OCI-LY7 (cell line): Measurements from ENCODE around the gene RTN4RL2. TPM values are rescaled to one million over a fixed set of nuclear protein-coding genes. Genes with fewer than 3 reads are reported as not detected.

Experiments
- BruUV-seq: library from RNA; stranded (reverse); fragments of 400-500 nt; replicated peaks from 2 replicates; lab custom pipeline; 2021; lab: Mats Ljungman, UMichigan
- CTCF ChIA-PET: fragments of 300-600 bp; sonication (Branson Sonifier 250); formaldehyde crosslinking; loops from one replicate; lab custom pipeline; 2022; ENCODE audit warnings: antibody characterized with exemption; ENCODE audit not compliant: unreplicated experiment; lab: Charles Lee
- POLR2A ChIA-PET: fragments of 300-600 bp; sonication (Branson Sonifier 250); formaldehyde crosslinking; loops from one replicate; lab custom pipeline; 2022; ENCODE audit warnings: antibody characterized with exemption; lab: Charles Lee
- DNase-seq: peaks from one replicate; pipeline ENCODE4 v3.0.0-alpha.2; 2015; ENCODE audit warnings: low spot score
- H2AFZ ChIP-seq: fragments of 200-600 bp; sonication (generic), shearing (Covaris generic); 2 replicates; pipeline ENCODE4 v1.6.1; 2014; ENCODE audit warnings: mild to moderate bottlenecking, antibody characterized with exemption, low read length, moderate library complexity
- H3K27ac ChIP-seq: fragments of 200-600 bp; sonication (generic); 2 replicates; pipeline ENCODE4 v1.5.1; 2014; ENCODE audit warnings: mixed run types, low read depth, mild to moderate bottlenecking, moderate library complexity, low read length, inconsistent platforms; ENCODE audit not compliant: poor library complexity, severe bottlenecking
- H3K36me3 ChIP-seq: fragments of 200-600 bp; sonication (generic); 2 replicates; pipeline ENCODE4 v1.6.1; 2014; ENCODE audit warnings: mild to moderate bottlenecking, antibody characterized with exemption, low read length, moderate library complexity, mixed read lengths; ENCODE audit not compliant: insufficient read depth
- H3K4me1 ChIP-seq: fragments of 200-600 bp; sonication (generic); 2 replicates; pipeline ENCODE4 v1.5.1; 2014; ENCODE audit warnings: mild to moderate bottlenecking, low read length; ENCODE audit not compliant: insufficient read depth, poor library complexity, severe bottlenecking
- H3K4me2 ChIP-seq: fragments of 200-600 bp; sonication (generic); 2 replicates; pipeline ENCODE4 v1.6.1; 2014; ENCODE audit warnings: mild to moderate bottlenecking, low read length
- H3K4me3 ChIP-seq: fragments of 200-600 bp; sonication (generic); 2 replicates; pipeline ENCODE4 v1.5.1; 2014; ENCODE audit warnings: mild to moderate bottlenecking, low read depth, low read length; ENCODE audit not compliant: poor library complexity, severe bottlenecking
- H3K79me2 ChIP-seq: fragments of 200-600 bp; sonication (generic); 2 replicates; pipeline ENCODE4 v1.6.1; 2016; ENCODE audit warnings: low read depth, mild to moderate bottlenecking, low read length, moderate library complexity, mixed read lengths; ENCODE audit not compliant: insufficient read depth
- H3K9me2 ChIP-seq: fragments of 200-600 bp; sonication (generic); 2 replicates; pipeline ENCODE4 v1.6.1; 2016; ENCODE audit warnings: mild to moderate bottlenecking, low read length, mixed read lengths; ENCODE audit not compliant: insufficient read depth
- H3K9me3 ChIP-seq: fragments of 200-600 bp; sonication (generic); 2 replicates; pipeline ENCODE4 v1.6.1; 2014; ENCODE audit warnings: mild to moderate bottlenecking, mixed run types, low read length, mixed read lengths
- H4K20me1 ChIP-seq: fragments of 200-600 bp; sonication (generic); 2 replicates; pipeline ENCODE4 v1.6.1; 2014; ENCODE audit warnings: mild to moderate bottlenecking, antibody characterized with exemption, low read length, moderate library complexity, mixed read lengths; ENCODE audit not compliant: insufficient read depth
- EZH2phosphoT487 ChIP-seq: fragments of 200-600 bp; sonication (generic); IDR thresholded peaks from 2 replicates; pipeline ENCODE4 v1.6.1; 2018; ENCODE audit warnings: low read depth, borderline replicate concordance, mild to moderate bottlenecking, mixed run types, antibody characterized with exemption, low read length, moderate library complexity, mixed read lengths
- intact Hi-C: fragments of 100-400 bp; cut with micrococcal nuclease; formaldehyde crosslinking; loops from one replicate; pipeline ENCODE4 v1.10.0; 2022; ENCODE audit not compliant: unreplicated experiment
- total RNA-seq, 2 experiments: library from RNA; depleted of rRNA in 1 of 2; stranded (reverse); fragments of >200 nt in 1 of 2; shearing (Covaris generic) in 1 of 2; gene quantifications; 2 replicates each; pipeline ENCODE4 v1.2.3, GENCODE V29; 2014 to 2022
- TF ChIP-seq, protein P1 (sequence below): fragments of 200-600 bp; sonication (generic); conservative IDR thresholded peaks from 2 replicates; pipeline ENCODE4 v1.5.1; 2014; ENCODE audit warnings: mild to moderate bottlenecking, antibody characterized with exemption, low read length, moderate library complexity, mixed read lengths

Gene RTN4RL2
- total RNA-seq, 2 experiments from 2014 or later = 0.25 to 4.2 TPM

DNA sequence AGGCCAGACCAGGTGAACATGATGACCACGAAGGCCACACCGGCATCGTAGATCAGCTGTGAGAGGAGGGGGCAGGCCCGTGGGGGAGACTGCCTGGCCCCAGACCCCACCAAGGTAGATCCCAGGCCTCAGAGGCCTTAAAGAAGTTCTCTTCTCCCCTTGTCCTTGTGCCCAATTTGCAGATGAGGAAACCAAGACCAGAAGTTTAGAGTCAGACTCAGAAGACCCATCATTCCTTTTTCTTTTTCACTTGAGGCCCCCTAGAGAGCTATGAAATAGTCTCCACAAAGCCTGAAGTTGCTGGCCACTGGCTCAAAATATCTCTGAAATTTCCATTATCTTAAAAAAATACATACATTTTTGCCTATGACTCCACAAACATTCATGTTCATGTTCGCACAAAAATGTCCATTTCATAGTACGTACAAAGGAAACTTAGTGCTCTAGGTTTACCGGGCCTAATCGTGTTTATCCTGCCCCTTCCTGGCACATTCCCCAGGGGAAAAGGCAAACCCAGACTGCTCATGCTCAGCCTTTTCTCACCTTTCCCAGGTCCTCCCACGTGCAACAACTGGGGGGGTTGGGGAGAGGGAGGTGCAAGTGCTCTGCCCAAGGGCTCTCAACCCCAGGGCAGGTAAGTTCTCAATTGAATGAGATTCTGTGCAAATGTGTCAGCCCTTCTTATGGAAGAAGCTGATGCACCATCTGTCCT is 35.9 kb downstream of the RTN4RL2 start:
- CTCF ChIA-PET = no interaction called here
- DNase-seq = no peak
- Histone ChIP-seq H3K9me3 (no peaks in the 10 kb centered on the region), H3K4me3 (no peak overlapping the region), H3K27ac (no peak overlapping the region), H3K9me2 (no peaks in the 10 kb centered on the region), H3K4me2 (no peak overlapping the region), H2AFZ (no peak overlapping the region), H3K79me2 (no peaks in the 10 kb centered on the region), H4K20me1 (no peaks in the 10 kb centered on the region), H3K4me1 (peaks cover 16% of the 10 kb centered on the region), H3K36me3 (peaks cover 86% of the 10 kb centered on the region)
- POLR2A ChIA-PET = interaction anchor here (1.3 to 5.3 kb wide), 3 partner anchors 10 to 17 kb away, joined by 3 to 42 read pairs (median 11); no protein-coding TSS in a partner anchor
- TF ChIP-seq, protein P1, sequence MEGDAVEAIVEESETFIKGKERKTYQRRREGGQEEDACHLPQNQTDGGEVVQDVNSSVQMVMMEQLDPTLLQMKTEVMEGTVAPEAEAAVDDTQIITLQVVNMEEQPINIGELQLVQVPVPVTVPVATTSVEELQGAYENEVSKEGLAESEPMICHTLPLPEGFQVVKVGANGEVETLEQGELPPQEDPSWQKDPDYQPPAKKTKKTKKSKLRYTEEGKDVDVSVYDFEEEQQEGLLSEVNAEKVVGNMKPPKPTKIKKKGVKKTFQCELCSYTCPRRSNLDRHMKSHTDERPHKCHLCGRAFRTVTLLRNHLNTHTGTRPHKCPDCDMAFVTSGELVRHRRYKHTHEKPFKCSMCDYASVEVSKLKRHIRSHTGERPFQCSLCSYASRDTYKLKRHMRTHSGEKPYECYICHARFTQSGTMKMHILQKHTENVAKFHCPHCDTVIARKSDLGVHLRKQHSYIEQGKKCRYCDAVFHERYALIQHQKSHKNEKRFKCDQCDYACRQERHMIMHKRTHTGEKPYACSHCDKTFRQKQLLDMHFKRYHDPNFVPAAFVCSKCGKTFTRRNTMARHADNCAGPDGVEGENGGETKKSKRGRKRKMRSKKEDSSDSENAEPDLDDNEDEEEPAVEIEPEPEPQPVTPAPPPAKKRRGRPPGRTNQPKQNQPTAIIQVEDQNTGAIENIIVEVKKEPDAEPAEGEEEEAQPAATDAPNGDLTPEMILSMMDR = no peak
- TF ChIP-seq EZH2phosphoT487 = no peak
- BruUV-seq = TSS peak; percentile 44
- intact Hi-C loops = no loop called here

- Histone ChIP-seq H2AFZ (no peak overlapping the region), H3K79me2 (no peaks in the 10 kb centered on the region), H3K9me2 (no peaks in the 10 kb centered on the region), H3K4me3 (no peak overlapping the region), H3K4me2 (no peak overlapping the region), H3K27ac (no peak overlapping the region), H3K36me3 (peaks cover 89% of the 10 kb centered on the region), H4K20me1 (no peaks in the 10 kb centered on the region), H3K9me3 (no peaks in the 10 kb centered on the region), H3K4me1 (peaks cover 16% of the 10 kb centered on the region)
- POLR2A ChIA-PET = interaction anchor here (1.3 to 5.3 kb wide), 3 partner anchors 9 to 16 kb away, joined by 3 to 42 read pairs (median 11); no protein-coding TSS in a partner anchor
- no TSS peak for BruUV-seq
- intact Hi-C loops = no loop called here
- no peak for DNase-seq
- CTCF ChIA-PET = no interaction called here
- TF ChIP-seq, protein P1 = no peak
- TF ChIP-seq EZH2phosphoT487 = no peak
Observed at GRCh38 chr11:57497303-57498247, 37.2 kb downstream of the RTN4RL2 start.
